Stimulated activated CD4-positive, alpha-beta T cell treated with anti-CD3 and anti-CD28 coated beads, Interleukin-4, amount 100 ng/mL, for 1 hour (primary cell): ENCODE data around the gene NEU3.
"Not testable (repeated sequence)": the region's sequence is repeated elsewhere in the genome, so short reads cannot be mapped to it uniquely, and the experiment has no call there.

Source experiments
- DNase-seq: peaks from one replicate; pipeline ENCODE4 v3.0.0-alpha.2; 2020

The NEU3 gene

DNA sequence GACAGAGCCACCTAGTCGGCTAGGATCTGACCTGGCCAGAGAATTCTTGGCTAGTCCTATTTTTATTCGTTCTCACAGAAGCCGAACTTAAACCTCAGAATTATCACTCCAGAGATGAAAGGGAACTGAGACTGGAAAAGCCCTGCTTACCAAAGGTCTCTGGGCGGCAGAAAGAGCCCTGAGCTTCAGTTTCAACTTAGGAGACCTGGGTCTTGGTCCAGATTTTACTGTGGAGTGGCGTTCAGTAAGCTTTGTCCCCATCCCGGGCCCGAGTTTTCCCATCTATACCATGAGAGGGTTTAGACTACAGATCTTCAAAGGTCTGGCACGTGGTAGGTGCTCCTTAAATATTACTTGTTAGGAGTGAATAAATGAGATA, 516 bp downstream of the NEU3 start:
- DNase-seq = no peak

DNA sequence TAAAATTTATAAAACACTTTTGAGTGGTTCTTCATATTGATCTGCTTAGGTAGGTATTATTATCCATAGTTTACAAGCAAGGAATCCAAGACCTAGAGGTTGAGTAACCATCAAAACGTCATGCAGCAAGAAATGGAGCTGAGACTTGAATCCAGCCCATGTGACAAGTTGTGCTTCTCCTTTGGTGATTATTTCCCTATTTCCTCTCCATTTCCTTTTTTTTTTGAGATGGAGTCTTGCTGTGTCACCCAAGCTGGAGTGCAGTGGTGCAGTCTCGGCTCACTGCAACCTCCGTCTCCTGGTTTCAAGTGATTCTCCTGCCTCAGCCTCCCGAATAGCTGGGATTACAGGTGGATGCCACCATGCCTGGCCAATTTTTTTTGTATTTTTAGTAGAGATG, 1.4 kb downstream of the NEU3 start:
- not testable (repeated sequence) for DNase-seq

DNA sequence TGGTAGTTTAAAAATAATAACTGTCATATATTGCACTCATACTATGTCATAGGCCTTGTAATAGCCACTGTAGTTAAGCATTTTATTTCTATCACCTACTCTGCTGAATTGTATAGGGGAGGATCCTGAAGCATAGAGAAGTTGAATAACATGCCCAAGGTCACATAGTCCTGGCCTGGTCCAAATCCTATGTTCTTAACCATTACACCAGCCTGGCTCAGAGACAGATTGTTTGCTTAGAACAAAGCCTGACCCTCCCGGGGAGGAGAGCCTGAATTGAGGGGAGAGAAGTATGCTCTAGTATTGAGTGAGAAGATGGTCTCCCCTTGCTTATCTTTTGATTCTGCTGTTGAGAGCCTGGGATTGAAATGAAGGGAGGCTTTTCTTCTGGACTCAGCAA, 2.2 kb downstream of the NEU3 start:
- no peak for DNase-seq

DNA sequence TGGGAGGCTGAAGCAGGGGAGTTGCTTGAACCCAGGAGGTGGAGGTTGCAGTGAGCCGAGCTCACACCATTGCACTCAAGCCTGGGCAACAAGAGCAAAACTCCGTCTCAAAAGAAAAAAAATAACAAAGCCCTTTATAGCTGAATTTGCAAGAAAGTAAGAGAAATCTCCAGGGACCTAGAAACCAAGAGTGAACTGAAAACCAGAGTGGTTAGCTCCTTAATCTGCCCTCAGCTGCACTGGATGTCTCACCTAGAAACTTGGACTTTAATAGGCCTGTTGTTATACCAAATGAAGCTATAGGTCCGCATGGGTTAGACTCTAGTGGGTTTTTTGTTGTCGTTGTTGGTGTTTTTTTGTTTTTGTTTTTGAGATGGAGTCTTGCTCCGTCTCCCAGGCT, 4.1 kb downstream of the NEU3 start:
- DNase-seq = no peak

DNA sequence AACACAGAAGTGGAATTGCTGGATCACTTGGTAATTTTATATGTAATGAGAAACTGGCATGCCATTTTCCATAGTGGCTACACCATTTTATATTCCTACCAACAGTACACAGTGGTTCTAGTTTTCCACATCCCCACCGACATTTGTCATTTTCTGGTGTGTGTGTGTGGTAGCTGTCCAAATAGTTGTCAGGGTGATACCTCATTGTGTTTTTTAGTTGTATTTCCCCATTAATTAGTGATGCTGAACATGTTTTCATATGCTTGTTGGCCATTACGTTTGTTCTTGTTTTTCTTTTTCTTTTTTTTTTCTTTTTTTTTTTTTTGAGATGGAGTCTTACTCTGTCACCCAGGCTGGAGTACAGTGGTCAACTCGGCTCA, 12.2 kb downstream of the NEU3 start:
- no peak for DNase-seq

DNA sequence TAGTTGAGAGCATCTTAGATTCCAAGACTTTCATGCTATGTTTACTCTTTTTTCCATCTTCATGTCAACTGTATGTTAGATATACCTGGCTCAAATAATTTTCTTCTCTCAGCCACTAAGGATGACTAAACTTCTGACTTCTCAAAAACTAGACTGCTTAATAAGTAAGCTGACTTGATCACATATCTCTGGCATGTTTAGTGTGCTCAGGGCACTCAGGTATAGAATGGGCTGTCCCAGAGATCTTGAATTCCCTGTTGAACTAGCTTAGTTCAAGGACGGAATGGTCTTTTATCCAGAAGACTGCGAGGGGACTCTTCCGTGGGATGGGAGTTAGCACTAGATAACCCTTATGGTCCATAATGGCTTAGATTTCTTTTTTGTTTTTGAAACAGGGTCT, 13.0 kb downstream of the NEU3 start:
- no peak for DNase-seq

DNA sequence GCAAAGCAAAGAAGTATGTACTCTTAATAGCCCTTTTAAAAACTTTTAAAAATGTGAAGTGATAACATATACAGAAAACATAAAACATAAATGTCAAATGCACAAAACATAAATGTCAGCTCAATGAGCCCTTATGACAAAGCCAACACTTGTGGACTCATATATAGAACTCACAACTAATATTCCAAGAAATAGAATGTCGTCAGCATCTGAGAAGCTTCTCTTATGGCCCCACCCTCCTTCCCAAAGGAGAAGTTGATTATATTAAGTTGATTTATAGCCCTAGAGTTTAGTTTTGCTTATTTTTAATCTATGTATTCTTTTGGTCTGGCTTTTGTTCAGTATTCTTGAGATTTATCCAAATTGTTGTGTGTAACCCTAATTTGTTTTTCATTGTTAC, 13.8 kb downstream of the NEU3 start:
- DNase-seq = no peak

DNA sequence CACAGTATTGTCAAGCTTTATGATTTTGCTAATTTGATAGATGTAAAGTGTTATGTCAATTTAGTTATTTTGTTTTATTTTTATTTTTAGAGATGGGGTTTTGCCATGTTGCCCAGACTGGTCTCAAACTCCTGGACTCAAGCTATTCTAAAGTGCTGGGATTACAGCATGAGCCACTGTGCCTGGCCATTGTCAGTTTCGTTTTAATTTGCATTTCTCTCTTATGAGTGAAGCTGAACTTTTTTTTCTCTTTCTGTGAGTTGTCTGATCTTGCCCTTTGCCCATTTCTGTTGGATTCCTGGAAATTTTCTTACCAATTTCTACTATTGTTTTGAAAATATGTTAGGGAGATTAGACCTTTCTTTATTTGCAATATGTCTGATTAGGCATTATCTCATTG, 15.5 kb downstream of the NEU3 start:
- no peak for DNase-seq

DNA sequence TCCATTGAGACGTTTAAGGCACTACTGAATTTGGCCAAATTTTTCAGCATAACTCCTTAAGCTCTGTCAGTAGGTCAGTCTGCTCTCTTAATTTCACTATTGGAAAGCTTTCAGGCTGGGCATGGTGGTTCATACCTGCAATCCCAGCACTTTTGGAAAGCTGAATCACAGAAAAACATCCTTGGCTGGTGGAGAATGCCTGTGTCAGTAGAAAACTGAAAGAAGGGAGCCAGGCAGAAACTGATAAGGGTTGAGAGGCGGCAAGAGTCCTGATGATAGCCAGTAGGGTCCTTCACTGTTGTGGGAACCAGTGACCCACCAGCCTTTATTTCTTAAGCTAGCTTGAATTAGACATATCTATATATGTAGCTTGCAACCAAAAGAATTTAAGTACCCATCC, 22.6 kb downstream of the NEU3 start:
- DNase-seq = no peak

DNA sequence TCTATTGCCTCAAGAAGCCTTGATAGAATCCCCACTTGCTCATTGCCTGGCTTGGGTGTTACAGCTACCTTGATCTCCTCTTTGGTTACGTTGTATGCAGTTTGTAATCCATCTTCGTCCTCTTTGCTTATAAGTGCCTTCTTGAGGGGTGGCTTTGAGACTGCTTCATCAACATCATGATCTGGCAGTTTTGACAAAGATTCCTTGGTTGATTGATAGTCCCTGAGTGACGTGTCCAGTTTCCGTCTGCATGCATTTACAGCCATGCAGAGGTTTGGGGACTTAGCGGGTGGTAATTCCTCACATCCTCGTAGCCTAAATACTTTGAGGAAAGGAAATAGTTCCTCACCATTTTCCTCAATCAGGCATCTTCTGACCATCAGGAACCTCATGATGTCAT, 23.1 kb downstream of the NEU3 start:
- DNase-seq = no peak

DNA sequence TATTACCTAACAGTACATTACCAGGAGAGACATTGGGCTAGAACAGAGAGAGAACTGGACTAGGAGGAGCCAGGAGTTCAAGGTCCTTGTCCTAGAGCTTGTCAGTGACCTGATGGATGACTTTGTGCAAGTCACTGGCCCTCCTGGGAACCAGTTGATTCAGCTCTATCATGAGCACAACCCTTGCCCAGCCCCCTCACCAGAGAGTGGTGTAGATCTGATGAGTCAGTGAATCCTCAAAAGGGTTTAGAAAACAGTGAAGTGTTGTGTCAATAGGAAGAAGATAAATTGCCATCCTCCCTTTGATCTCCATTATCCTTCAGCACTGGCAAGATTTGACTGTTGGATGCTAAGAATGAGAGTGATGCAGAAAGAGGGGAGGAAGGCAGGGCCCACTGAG, 24.3 kb downstream of the NEU3 start:
- DNase-seq = no peak

DNA sequence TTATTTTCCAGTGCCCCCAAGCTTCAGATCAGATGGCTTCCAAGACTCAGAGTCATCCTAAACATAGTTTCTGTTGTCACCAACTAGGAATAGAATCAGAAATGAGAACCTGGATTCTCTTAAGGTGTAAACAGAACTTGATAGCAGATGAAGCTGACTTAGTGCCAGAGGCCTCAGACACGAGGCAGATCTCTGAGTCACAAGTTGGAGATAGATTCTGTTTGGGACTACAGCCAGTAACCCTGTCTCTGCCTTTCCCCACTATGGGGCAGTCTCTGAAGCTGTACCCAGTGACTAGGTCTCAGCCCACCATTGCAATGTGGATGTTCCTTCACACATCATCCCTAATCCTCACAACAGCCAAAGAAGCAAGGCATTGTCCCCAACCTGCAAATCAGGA, 25.4 kb downstream of the NEU3 start:
- no peak for DNase-seq

DNA sequence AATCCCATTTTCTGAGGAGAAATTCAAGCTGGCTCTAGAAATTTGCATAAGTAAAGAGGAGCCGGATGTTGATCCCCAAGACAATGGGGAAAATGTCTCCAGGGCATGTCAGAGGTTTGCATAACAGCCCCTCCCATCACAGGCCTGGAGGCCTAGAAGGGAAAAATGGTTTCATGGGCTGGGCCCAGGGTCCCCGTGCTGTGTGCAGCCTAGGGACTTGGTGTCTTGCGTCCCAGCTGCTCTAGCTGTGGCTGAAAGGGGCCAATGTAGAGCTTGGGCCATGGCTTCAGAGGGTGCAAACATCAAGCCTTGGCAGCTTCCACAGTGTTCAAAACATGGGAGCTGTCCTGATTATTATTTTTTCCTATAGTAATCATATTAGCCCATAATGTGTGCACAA, 30.5 kb downstream of the NEU3 start:
- DNase-seq = not testable (repeated sequence)

DNA sequence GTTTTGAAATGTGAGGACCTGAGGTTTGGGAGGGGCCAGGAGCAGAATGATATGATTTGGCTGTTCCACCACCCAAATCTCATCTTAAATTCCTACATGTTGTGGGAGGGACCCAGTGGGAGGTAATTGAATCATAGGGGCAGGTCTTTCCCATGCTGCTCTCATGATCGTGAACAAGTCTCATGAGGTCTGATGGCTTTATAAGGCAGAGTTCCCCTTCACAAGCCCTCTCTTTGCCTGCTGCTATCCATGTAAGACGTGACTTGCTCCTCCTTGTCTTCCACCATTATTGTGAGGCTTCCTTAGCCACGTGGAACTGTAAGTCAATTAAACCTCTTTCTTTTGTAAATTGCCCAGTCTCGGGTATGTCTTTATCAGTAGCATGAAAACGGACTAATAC, 31.6 kb downstream of the NEU3 start:
- not testable (repeated sequence) for DNase-seq

DNA sequence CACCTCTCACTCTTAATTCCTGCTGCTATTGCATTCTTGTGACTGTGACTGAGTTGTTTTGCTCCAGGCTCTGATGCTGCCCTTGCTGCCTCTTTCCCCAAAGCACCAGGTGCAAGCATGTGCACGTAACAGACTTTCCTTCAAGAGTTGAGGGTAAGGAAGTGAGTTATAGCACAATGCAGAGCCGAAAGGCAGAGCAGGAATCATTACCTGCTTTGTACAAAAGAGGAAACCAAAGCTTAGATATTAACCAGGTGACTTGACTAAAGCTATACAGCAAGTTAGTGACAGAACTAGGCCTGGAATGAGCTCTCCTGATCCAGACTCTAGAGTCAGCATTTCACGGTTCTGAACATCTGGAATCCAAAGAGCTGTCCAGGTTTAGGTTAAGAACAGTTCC, 33.6 kb downstream of the NEU3 start:
- no peak for DNase-seq

DNA sequence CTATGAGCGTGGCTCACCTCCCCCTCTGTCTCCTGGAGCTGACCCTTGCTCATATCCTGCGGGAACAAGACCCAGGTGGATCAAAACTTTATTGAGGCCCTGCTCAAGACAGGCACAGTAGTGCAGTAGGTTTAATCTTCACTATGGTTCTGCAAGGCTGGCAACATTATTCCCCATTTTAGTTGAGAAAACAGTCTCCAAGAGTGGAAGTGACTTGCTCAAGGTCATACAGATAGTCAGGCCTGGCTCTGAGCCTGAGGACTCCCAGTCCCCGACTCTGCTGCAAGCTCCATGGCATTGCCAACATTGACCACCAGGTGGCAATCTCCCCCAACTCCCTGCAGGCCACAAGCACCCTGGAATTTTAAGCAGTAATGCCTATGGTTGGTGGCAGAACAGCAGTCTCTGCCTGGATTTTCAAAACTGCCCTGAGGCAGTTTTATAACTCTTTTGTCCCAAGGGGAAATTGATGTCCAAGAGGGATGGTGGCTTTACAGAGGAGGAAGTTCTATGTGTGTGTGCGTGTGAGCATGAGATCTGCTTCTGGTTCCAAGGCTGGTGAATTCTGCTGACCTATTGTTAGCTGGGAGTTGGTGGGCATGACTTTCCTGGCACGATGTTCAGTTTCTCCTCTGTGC, 34.1 kb downstream of the NEU3 start:
- DNase-seq = peak; percentile 74

DNA sequence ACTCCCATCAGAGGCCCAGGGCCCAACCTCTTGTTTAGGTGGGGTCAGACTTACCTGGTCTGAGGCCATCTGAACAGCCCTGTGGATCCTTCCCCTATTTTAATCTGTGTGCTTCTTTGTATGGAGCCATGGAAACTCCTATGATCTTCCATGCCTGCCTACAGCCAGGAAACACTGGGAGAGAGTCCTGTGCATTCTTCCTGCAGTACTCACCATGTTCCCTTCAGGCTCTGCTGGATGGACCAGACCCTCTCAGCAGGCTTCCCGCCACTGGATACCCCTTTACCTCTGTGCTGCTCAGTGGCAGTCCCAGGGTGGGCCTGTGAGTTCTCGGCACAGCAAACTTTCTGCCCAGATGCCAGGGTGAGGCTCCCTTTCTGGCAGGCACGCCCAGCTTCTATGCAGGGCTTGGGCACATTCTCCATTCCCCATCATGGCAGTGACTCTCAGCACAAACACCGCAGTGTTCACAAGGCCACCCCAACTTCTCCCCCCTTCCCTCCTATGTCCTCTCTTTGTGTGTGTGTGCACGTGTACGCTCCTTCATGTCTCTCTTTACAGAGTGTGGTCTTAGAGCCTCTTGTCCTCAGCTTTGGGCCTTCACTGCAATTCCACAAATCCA, 34.8 kb downstream of the NEU3 start:
- DNase-seq = no peak

DNA sequence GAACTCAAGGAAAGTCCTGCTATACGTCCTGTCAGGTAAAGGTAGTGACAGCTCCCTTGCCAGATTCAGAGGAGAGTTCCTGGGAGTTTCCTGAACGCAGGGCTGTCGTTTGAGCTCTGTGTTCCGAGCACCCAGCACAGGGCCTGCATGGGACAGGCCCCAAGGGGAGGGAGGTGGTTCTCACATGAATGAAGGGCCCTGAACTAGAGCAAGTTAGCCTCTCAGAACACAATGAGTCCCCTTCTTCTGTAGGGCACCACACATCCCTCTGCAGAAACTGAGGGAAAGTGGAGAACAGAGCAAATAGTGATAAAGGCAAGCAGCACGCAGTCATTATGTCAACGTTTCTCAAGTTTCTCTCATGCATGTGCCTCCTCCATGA, 35.3 kb downstream of the NEU3 start:
- no peak for DNase-seq

DNA sequence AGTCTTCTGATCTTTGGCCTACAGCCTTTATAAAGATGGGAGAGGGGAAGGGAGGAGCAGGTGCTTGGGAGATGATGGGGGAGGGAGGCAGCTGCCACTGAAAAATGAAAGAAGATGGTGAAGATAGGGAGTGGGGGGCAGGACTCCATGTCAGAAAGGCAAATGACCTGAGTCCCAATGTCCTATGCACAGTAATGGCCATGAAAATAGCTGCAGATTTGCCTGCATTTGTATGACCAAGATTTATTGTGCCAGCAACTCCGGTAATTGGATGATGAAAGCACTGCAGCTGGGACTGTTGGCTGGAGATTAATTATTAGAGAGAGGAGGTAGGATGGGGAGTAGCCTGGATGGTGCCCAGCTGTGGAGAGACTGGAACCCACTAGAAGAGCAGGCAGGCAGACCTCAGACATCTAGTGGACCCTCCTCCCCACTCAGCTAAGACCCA, 36.1 kb downstream of the NEU3 start:
- no peak for DNase-seq

DNA sequence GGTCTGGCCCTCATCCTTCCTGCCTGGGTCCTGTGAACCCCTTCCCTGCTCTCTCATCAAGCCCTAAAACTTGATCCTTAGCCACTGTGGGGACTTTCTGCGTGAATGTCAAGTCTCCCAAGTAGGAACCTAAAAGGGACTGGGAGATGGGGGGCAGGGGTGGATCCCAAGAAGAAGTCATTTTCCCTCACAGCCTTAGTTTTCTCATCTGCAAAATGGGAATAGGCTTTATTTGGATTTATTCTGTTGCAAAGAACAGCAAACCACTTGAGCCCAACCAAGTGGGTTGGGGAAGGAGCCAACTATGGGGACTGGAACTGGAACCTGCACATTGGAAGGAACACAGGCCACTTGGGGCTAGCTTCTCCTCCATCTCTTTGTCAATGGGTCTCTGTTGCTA, 36.8 kb downstream of the NEU3 start:
- DNase-seq = no peak

DNA sequence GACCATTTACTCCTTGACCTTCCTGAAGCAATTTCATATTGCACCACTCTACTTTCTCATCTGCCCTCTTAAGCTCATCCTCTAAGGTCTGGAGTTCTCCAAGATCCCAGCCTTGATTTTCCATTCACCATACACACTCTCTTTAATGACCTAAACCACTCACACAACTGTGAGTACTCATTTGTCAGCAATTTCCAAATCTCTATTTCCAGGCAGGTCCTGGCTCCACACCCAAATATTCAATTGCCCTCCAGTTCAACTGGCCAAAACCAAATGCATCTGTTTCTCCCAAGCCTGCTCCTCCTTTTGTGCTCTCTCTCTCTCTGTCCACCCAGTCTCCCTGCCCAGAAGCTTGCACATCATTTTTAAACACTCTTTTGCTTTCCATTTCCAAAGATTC, 39.6 kb downstream of the NEU3 start:
- no peak for DNase-seq

DNA sequence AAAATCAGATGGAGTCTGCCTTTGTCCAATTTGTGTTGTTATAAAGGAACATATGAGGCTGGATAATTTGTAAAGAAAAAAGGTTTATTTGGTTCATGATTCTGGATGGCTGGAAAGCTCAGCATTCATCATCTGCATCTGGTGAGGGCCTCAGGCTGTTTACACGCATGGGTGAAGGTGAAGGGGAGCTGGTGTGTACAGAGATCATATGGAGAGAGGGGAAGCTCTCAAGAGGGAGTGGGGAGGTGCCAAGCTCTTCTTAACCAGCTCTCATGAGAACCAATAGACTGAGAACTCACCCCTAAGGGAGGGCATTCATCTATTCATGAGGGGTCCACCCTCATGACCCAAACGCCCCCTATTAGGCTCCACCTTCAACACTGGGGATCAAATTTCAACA, 40.0 kb downstream of the NEU3 start:
- DNase-seq = no peak

DNA sequence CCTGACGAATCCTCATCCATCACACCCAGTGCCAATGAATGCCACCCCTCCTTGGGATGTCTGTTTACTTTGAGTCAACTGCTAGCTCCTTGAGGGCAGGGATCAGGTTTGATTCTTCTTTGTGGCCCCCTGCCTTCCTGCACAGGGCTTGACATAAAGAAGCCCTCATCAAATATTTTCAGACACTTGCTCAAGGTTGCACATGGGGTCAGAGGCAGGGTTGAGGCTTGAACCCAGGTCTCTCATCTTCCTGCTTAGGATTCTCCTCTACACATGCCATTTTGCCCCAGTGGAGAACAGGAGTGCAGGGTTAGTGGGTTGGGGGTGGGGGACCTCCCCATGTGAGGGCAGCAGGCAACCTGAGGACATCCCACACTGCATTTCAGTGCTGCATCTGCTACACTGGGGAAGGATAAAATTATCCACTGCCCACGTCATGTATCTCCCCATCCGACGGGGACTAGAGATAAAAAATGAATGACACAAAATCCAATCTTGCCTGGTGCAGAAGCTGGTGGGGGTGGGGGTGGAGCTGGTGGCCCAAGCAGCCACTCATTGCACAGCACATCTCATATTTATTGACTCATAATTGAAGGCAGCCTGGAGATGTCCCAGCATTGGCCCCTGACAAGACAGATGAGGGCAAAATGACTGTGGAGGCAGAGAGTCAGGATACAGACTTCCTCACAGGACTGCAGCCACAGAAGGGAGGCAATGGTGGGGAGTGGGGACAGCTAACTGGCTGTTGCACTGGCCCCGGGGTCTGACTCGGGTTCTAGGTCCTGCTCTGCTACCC, 41.3 kb downstream of the NEU3 start:
- DNase-seq = no peak

DNA sequence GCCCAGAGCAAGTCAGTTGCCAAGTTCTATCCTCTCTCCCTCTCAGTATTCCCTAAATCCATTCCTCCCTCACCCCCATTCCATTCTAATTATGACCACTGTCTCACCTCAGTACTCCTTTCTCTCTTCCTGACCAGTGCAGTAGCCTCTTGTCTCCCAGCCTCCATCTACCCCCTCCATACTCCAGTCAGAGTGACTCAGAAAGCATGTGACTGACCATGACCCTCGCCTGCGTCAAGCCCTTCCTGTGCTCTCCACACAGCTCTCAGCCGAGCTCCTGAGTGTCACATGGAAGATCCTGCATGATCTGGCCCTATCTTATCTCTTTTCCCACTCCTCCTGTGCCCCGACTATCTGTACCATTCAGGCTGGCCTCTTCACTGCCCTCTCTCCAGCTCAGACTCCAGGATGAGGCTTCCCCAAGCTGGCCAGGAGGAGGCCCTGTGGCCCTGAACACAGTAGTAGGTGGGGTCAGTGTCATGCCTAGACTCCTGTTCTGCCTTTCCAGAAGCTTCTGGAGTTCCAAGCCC, 42.6 kb downstream of the NEU3 start:
- DNase-seq = no peak
